SJSA1 (cell line): ENCODE results near the gene UBE2H. TPM values are rescaled to one million over a fixed set of nuclear protein-coding genes. Genes with fewer than 3 reads are reported as not detected.
"Not testable (repeated sequence)": the region's sequence is repeated elsewhere in the genome, so short reads cannot be mapped to it uniquely, and the experiment has no call there.

Experiments used
- DNase-seq, 2 experiments: peaks; one replicate each; pipeline ENCODE4 v3.0.0-alpha.2; 2015 to 2020; ENCODE audit warnings: low spot score in 2 of 2, low read depth in 1 of 2
- H3K27ac ChIP-seq: fragments of 250-450 bp; sonication (Bioruptor Pico); 2 replicates; pipeline ENCODE4 v1.5.1; 2020; ENCODE audit warnings: mild to moderate bottlenecking, moderate library complexity
- H3K27me3 ChIP-seq: fragments of 250-450 bp; sonication (Bioruptor Pico); replicated peaks from 2 replicates; pipeline ENCODE4 v1.5.1; 2020; ENCODE audit warnings: mild to moderate bottlenecking, moderate library complexity
- H3K36me3 ChIP-seq: fragments of 250-450 bp; sonication (Bioruptor Pico); 2 replicates; pipeline ENCODE4 v1.5.1; 2020; ENCODE audit warnings: mild to moderate bottlenecking
- H3K4me1 ChIP-seq: fragments of 250-450 bp; sonication (Bioruptor Pico); replicated peaks from 2 replicates; pipeline ENCODE4 v1.6.1; 2021; ENCODE audit warnings: mild to moderate bottlenecking
- H3K4me3 ChIP-seq: fragments of 250-450 bp; sonication (Bioruptor Pico); 2 replicates; pipeline ENCODE4 v1.5.1; 2020; ENCODE audit warnings: mild to moderate bottlenecking
- H3K9me3 ChIP-seq: fragments of 250-450 bp; sonication (Bioruptor Pico); replicated peaks from 2 replicates; pipeline ENCODE4 v1.5.1; 2020; ENCODE audit warnings: mild to moderate bottlenecking
- total RNA-seq: library from RNA; depleted of rRNA; stranded (reverse); fragments of >200 nt; shearing (Covaris generic); gene quantifications from 2 replicates; pipeline ENCODE4 v1.2.3, GENCODE V29; 2014

The UBE2H gene
- total RNA-seq, 1 experiment from 2014 or later, result 42.8 TPM

GRCh38 chr7:129865093-129865924 lies 87.5 kb downstream of the UBE2H start:
- no peaks in the 10 kb centered on the region for H3K9me3 ChIP-seq
- no peak overlapping the region for H3K4me3 ChIP-seq
- DNase-seq, result no peak
- peaks cover 20% of the 10 kb centered on the region for H3K4me1 ChIP-seq
- H3K27ac ChIP-seq, result no peak overlapping the region
- peaks cover 9% of the 10 kb centered on the region for H3K36me3 ChIP-seq
- no peaks in the 10 kb centered on the region for H3K27me3 ChIP-seq

DNA sequence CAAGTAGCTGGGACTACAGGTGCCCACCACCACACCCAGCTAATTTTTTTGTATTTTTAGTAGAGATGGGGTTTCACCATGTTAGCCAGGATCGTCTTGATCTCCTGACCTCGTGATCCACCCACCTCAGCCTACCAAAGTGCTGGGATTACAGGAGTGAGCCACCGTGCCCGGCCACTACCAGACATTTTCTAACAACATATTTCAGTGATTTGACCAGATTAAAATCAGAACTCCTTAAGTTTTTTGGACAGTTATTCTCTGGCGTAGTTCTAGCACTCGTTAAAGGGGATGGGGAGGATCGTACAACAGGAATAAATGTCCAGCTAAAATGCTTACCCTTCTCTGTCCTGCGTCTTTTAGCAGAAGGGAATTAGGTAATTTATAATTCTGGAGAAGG lies 88.1 kb downstream of the UBE2H start:
- DNase-seq, H3K27ac ChIP-seq, H3K27me3 ChIP-seq, H3K4me3 ChIP-seq, H3K36me3 ChIP-seq, H3K9me3 ChIP-seq: not testable (repeated sequence)
- H3K4me1 ChIP-seq, result peaks cover 20% of the 10 kb centered on the region

DNA sequence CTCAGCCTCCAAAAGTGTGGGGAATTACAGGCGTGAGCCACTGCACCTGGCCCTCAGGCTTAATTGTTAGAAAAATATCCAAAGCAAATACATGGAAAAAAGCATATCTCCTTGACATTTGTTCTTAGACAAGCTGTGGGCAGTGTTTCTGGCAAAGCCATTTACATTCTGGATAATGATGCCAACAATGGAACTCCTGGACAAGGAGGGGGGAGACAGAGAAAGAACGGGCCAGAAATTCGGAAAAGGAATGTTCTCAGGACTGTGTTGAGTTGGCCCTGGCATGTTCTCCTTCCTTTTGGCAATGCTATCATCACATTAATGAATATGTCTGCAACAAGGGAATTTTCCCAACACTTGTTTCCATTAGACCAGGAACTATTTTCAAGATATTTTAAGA lies 88.7 kb downstream of the UBE2H start:
- Histone ChIP-seq H3K9me3 (no peaks in the 10 kb centered on the region), H3K27me3 (no peaks in the 10 kb centered on the region), H3K4me3 (no peak overlapping the region), H3K27ac (no peak overlapping the region), H3K4me1 (peaks cover 20% of the 10 kb centered on the region), H3K36me3 (peaks cover 9% of the 10 kb centered on the region)
- DNase-seq, result no peak

GRCh38 chr7:129862682-129863081 lies 90.1 kb downstream of the UBE2H start:
- Histone ChIP-seq H3K4me3 (no peak overlapping the region), H3K4me1 (peaks cover 20% of the 10 kb centered on the region), H3K27me3 (no peaks in the 10 kb centered on the region), H3K27ac (no peak overlapping the region), H3K36me3 (peaks cover 9% of the 10 kb centered on the region), H3K9me3 (no peaks in the 10 kb centered on the region)
- DNase-seq, result no peak

DNA sequence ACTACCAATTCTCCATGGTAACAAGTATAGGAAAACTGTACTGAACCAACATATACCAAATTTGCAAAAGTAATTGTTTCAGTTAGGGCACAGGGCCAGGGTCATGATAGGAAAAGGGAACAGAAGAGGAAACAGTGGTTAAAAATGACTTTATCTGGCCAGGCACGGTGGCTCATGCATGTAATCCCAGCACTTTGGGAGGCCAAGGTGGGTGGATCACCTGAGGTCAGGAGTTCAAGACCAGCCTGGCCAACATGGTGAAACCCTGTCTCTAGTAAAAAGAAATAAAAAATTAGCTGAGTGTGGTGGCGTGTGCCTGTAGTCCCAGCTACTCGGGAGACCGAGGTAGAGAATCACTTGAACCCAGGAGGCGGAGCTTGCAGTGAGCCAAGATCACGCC lies 92.0 kb downstream of the UBE2H start:
- H3K4me1 ChIP-seq, result peaks cover 15% of the 10 kb centered on the region
- H3K4me3 ChIP-seq, H3K36me3 ChIP-seq, H3K9me3 ChIP-seq, H3K27ac ChIP-seq, H3K27me3 ChIP-seq, DNase-seq: not testable (repeated sequence)

GRCh38 chr7:129859183-129859582 lies 93.6 kb downstream of the UBE2H start:
- no peak overlapping the region for H3K27ac ChIP-seq
- H3K4me3 ChIP-seq, result no peak overlapping the region
- H3K27me3 ChIP-seq, result no peaks in the 10 kb centered on the region
- H3K4me1 ChIP-seq, result peaks cover 23% of the 10 kb centered on the region
- H3K36me3 ChIP-seq, result no peaks in the 10 kb centered on the region
- no peaks in the 10 kb centered on the region for H3K9me3 ChIP-seq
- no peak for DNase-seq

GRCh38 chr7:129858490-129858889 lies 94.3 kb downstream of the UBE2H start:
- Histone ChIP-seq H3K9me3 (no peaks in the 10 kb centered on the region), H3K27me3 (no peaks in the 10 kb centered on the region), H3K36me3 (no peaks in the 10 kb centered on the region), H3K27ac (no peak overlapping the region), H3K4me1 (peaks cover 30% of the 10 kb centered on the region), H3K4me3 (no peak overlapping the region)
- DNase-seq, result no peak

DNA sequence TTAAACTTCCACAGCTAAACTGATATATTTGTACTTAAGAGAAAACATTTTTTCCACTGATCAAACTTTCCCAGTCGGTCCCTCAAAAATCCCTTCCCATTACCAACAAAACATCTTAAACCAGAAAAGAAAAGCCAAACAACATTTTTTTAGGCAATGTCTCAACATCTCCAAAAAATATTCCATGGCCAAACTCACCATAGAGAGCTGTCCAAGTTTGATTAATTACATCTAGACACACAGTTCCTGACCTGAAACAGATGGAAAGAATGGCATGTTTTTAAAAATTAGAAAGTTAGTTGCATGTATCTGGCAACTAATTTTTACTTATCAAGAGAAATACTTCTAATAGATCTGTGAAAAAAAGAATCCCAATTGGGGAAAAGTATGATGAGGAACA lies 95.4 kb downstream of the UBE2H start:
- Histone ChIP-seq H3K36me3 (no peaks in the 10 kb centered on the region), H3K27me3 (no peaks in the 10 kb centered on the region), H3K4me1 (peaks cover 37% of the 10 kb centered on the region), H3K4me3 (no peak overlapping the region), H3K27ac (no peak overlapping the region), H3K9me3 (no peaks in the 10 kb centered on the region)
- DNase-seq, result no peak

DNA sequence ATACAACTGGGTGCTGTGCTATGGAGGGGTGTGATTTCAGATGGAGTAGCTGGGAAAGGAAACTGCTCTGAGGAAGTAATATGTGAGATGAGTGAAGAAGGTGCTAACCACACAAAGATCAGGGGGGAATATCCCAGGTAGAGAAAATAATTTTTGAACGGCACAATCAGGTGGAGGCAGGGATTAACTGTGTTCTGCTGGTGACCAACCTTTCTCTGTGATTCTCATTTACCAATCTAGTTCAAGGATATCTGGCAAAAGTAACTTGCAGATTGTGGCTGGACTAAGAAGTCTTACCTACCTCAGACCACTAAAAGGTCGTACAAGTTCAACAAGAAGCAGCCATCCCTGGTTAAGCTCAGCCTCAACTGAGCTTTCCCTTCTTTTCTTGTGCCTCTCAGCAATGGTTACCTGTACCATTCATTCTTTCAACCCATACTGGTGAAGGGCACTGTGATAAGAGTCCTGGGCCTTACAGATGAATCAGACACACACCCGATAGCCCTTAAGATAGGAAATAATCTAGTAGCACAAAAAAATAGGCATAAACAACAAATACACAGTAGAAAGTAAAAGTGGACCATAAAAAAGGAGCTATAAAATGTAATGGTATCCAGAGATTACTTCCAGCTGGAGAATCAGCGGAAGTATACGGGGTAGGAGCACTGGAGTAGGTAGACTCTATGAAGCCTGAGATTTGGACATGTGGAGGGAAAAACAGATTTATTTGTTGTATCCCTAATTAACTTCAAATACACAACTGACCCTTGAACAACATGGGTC lies 96.6 kb downstream of the UBE2H start:
- no peak for DNase-seq
- H3K36me3 ChIP-seq, result peaks cover 3% of the 10 kb centered on the region; the same call in 1 of the 2 replicates
- H3K4me3 ChIP-seq, result no peak overlapping the region
- H3K9me3 ChIP-seq, result no peaks in the 10 kb centered on the region
- H3K4me1 ChIP-seq, result peaks cover 37% of the 10 kb centered on the region
- no peaks in the 10 kb centered on the region for H3K27me3 ChIP-seq
- H3K27ac ChIP-seq, result peak overlapping the region; percentile 52; the same call in 1 of the 2 replicates

DNA sequence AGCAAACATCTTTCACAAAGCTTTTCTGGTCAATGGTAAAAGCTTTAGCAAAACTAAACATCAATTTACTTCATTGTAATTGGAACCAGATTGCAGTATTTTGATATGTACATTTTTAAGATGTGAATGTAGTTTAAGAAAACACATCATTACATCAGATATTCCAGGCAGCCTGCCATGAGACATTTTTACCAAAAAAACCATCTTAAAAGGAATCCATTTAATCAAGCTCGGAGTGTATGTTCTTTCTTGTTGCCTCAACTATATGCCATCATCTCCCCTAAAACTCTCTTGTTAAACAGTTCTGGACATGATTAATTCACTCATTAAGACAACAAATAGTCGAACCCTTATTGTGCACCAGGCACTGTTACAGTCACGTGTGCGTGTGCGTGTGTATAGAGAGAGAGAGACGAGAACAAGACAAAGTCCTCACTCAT lies 97.5 kb downstream of the UBE2H start:
- peak overlapping the region; percentile 52 for H3K27ac ChIP-seq
- peaks cover 3% of the 10 kb centered on the region; the same call in 1 of the 2 replicates for H3K36me3 ChIP-seq

DNA sequence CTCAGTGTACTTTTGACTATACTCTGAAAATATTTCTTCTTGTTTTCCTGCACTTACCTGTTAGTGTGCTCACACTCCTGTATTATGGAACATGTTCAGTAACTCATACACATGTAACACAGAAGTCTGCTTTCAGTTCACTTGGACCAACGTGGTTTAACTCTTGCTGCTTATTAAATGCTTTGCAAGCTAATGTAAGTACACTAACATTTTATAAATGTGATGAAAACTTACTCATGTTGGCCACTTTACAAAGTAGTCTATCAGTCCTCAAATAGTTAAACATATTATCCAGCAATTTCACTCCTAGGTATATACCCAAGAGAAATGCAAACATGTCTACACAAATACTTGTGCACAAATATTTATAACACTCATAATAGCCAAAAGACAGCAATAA lies 98.4 kb downstream of the UBE2H start:
- Histone ChIP-seq H3K4me1 (peaks cover 33% of the 10 kb centered on the region), H3K27me3 (no peaks in the 10 kb centered on the region), H3K9me3 (no peaks in the 10 kb centered on the region), H3K36me3 (peaks cover 3% of the 10 kb centered on the region; the same call in 1 of the 2 replicates), H3K4me3 (no peak overlapping the region), H3K27ac (no peak overlapping the region; the same call in 1 of the 2 replicates)
- DNase-seq, result no peak

More for the DNA sequence above, 97.5 kb downstream of the UBE2H start:
- H3K4me1 ChIP-seq, result peaks cover 33% of the 10 kb centered on the region
- no peaks in the 10 kb centered on the region for H3K27me3 ChIP-seq
- peak in 1 of 2 experiments; percentile 76 for DNase-seq
- no peak overlapping the region for H3K4me3 ChIP-seq
- H3K9me3 ChIP-seq, result no peaks in the 10 kb centered on the region

DNA sequence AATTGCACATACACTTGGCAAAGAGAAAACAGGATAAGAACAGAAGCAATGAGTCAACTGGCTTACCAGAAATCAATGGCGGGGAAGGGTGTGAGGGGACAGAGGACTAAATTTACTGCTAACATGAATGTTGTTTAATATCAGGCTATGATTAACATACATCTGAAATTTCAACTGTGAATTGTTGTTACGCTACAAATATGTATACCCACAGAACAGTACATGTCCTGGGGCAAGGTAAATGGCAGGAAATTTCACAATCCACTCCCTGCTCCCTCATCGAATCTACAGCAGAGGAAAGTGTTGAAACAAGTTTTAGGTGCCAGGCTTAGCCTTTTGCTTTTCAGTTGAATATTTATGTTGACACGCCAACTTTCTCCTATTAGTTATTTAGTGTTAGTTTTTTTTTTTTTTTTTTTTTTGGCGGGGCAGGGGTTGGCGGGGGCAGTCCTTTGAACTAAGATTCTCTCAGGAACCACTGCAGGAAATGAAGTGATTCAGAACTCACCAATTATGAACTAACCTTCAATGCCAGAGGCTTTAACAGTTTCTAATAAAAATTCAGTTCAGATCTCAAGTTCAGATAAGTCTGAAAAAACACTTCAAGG lies 99.0 kb downstream of the UBE2H start:
- Histone ChIP-seq H3K27me3 (no peaks in the 10 kb centered on the region), H3K4me3 (no peak overlapping the region), H3K4me1 (peaks cover 33% of the 10 kb centered on the region), H3K36me3 (peaks cover 3% of the 10 kb centered on the region; the same call in 1 of the 2 replicates), H3K27ac (peak overlapping the region; percentile 30), H3K9me3 (no peaks in the 10 kb centered on the region)
- DNase-seq, result no peak

GRCh38 chr7:129851809-129852208 lies 101.0 kb downstream of the UBE2H start:
- H3K4me1 ChIP-seq, result peaks cover 33% of the 10 kb centered on the region
- H3K27ac ChIP-seq, result no peak overlapping the region
- no peaks in the 10 kb centered on the region for H3K27me3 ChIP-seq
- no peak for DNase-seq
- H3K36me3 ChIP-seq, result peaks cover 3% of the 10 kb centered on the region; the same call in 1 of the 2 replicates
- H3K9me3 ChIP-seq, result no peaks in the 10 kb centered on the region
- H3K4me3 ChIP-seq, result no peak overlapping the region
